Stimulated activated CD4-positive, alpha-beta T cell treated with anti-CD3 and anti-CD28 coated beads, Interleukin-4, amount 100 ng/mL, for 4 hours (primary cell): ENCODE data around the gene APOD.
"Not testable (repeated sequence)": the region's sequence is repeated elsewhere in the genome, so short reads cannot be mapped to it uniquely, and the experiment has no call there.

Experiments
- DNase-seq, 2 experiments: peaks; one replicate each; pipeline ENCODE4 v3.0.0-alpha.2; 2020

Gene APOD

DNA sequence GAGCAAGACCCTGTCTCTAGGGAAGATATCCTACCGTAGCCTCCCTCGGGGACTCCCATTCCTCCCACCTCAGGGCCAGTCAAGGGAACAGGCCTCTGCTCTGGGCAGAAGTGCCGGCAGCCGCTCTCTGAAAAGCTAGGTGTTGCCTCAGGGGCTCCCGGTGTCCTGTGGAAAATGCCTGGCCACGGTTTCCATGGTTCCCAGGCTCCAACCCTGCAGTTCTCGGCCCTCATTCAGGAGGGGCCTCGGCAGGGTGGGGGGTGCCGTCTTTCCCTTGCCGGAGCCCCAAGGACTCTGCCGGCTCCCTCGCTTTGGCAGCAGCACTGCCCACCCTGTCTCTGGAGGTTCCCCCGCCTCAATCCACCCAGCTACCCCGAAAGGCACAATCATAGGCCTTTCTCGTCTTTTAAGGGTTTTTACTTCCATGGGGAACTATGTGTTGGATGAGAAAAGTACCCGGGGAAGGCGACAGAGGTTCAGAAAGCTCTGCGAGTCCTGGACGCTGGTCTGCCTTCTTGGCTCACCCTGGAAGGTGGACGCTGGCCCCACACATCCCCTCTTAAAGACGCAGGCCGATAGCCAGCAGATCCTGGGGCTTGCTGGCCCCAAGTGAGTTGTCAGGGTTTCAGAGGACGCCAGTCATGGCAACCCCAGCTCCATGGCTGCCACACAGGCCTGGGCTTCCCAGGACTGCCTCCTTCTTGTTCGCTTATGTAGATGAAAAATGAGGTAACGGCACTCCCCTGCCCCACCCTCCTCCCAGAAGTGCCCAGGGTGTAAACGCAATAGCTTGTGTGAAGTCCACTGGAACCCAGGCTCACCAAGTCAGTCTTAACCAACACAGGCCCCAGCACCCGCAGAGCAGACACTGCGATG is 34.3 kb upstream of the APOD start:
- not testable (repeated sequence) for DNase-seq

- not testable (repeated sequence) for DNase-seq
These were observed 33.4 kb upstream of the APOD start for GRCh38 chr3:195617134-195617533.

- no peak for DNase-seq
These were observed 32.9 kb upstream of the APOD start for GRCh38 chr3:195616681-195617080.

GRCh38 chr3:195615952-195616537 is 32.3 kb upstream of the APOD start:
- not testable (repeated sequence) for DNase-seq

GRCh38 chr3:195614672-195615504 is 31.1 kb upstream of the APOD start:
- not testable (repeated sequence) for DNase-seq

DNA sequence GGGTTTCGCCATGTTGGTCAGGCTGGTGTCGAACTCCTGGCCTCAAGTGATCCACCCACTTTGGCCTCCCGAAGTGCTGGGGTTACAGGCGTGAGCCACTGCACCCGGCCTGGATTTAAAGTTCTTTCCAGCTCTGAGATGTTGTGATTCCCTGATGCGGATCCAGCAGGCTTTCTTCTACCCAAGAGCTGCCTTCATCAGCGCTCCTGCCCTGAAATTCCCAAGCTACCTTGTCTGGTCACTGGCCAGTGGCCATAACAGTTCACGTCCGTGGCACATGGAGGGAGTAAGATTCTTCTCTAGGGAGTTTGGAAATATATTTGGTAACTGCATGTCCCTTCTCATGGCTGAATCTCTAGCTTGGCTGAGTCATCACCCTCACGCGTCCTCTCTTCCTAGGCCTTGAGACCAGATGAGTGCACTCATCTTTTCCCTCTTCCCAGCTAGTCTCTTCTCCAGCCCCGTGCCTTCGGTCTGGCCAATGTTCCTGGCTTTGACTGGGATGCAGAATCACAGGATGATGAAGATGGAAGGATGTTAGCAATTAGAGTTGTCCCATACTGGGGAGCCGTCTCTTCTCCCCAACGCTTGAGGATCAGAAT is 29.8 kb upstream of the APOD start:
- DNase-seq: no peak

DNA sequence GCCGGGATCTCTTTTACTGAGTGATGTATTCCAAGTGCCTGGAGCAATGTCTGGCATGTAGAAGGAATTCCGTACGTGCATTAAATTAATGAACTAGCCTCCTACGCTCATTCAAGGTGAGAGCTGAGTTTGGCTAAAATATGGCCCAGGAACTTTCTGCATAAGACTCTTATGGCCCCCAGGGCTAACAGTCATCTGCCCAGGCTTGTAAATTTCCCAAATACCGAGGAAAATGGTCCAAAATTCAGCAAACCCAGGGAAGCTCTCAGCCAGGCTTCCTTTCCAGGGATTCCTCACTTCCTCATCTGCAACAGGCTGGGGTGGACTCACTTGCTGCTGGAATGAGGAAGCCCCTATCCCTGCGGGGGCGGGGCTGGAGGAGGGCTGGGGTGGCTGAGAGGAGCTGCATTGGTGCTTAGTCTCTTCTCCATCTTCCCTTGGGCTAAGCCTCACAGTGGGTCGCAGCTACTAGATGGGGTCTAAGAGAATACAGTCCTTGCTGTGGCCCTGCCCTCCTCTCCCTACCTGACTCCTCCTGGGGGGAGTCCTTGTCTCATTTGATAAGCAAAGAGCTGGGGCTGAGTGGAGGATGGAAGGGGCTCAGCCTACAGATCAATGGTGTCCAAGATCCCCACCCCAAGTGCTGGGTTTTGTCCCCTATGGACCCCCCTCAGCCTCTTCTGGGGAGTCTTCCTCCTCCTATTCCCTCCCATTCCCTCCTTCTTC is 28.5 kb upstream of the APOD start:
- no peak for DNase-seq

DNA sequence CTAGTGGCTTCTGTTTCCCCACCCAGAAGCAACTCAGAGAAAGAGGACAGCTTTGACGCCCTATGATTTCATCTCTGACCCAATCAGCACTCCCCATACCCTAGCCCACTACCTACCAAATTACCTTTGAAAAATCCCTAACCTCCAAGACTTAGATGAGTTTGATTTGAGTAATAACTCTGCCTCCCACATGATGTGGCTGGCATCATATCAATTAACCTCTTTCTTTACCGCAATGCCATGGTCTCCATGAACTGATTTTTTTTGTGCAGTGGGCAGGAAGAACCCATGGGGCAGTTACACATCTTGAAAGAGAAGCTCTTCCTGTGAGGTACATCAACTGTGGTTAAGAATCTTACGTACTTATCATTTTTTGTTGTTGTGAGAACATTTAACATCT is 25.5 kb upstream of the APOD start:
- DNase-seq: no peak

GRCh38 chr3:195601785-195602184 is 18.0 kb upstream of the APOD start:
- not testable (repeated sequence) for DNase-seq

DNA sequence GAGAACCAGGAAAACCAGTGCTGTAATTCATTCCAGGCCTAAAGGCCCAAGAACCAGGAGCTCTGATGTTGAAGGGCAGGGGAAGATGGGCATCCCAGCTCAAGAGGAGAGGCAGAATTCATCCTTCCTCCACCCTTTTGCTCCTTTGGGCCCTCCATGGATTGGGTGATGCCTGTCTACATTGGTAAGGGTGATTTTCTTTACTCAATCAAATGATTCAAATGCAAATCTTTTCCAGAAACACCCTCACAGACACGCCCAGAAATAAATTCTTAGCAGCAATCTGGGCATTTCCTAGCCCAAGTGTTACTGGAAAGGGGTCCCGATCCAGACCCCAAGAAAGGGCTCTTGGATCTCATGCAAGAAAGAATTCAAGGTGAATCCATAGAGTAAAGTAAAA is 17.6 kb upstream of the APOD start:
- no peak for DNase-seq

- DNase-seq: not testable (repeated sequence)
These were observed 16.2 kb upstream of the APOD start for GRCh38 chr3:195599926-195600325.

GRCh38 chr3:195599516-195599915 is 15.8 kb upstream of the APOD start:
- DNase-seq: not testable (repeated sequence)

- no peak for DNase-seq
These were observed 14.1 kb upstream of the APOD start for GRCh38 chr3:195597848-195598247.

- no peak for DNase-seq
These were observed 13.5 kb upstream of the APOD start for GRCh38 chr3:195597229-195597628.

- no peak for DNase-seq
These were observed 13.0 kb upstream of the APOD start for GRCh38 chr3:195596765-195597171.

GRCh38 chr3:195595785-195596531 is 12.2 kb upstream of the APOD start:
- no peak for DNase-seq

DNA sequence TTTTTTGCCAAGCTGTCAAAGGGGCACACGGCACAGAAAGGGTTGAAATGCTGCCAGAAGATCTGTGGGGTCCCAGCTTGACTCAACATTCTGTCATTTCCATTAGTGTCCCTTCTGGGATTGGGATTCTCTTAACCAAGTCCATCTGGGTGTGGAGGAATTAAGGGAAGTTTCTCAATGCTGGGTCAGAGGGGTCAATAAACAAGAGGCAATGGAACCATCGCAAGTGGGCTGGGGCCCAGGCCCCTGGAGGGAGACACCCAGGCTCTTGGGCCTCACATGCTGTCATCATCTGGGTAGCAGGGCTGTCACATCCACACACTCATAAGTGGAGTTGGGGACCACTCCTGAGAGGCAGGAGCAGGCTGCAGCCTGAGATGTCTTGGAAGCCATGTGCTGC is 8.1 kb upstream of the APOD start:
- no peak for DNase-seq

- DNase-seq: no peak
These were observed 7.5 kb upstream of the APOD start for GRCh38 chr3:195591220-195591619.

DNA sequence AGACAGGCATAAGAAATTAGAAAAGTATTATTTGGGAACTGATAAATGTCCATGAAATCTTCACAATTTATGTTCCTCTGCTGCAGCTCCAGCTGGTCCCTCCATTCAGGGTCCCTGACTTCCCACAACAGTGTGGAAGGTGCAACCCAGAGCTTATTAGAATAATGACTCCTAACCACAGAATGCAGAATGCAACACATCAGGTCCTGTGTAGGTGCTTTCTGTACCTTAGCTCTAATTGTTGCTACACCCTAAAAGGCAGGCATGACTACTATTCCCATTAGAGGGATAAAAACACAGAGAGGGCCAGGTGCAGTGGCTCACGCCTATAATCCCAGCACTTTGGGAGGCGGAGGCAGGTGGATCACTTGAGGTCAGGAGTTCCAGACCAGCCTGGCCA is 6.6 kb upstream of the APOD start:
- DNase-seq: not testable (repeated sequence)

DNA sequence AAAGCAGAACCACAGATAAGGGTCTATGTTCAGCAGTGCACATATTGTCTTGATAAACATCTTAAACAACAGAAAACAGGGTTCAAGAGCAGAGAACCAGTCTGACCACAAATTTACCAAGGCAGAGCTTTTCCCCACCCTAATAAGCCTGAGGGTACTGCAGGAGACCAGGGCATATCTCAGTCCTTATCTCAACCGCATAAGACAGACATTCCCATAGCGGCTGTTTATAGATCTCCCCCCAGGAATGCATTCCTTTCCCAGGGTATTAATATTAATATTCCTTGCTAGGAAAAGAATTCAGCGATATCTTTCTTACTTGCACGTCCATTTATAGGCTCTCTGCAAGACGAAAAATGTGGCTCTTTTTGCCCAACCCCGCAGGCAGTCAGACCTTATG is 6.1 kb upstream of the APOD start:
- not testable (repeated sequence) for DNase-seq

- no peak for DNase-seq
These were observed 4.1 kb upstream of the APOD start for GRCh38 chr3:195587824-195588223.

- no peak for DNase-seq
These were observed 3.7 kb upstream of the APOD start for GRCh38 chr3:195587406-195587805.
